ENCODE results near the gene KLHDC3. TPM values are rescaled to one million over a fixed set of nuclear protein-coding genes. Genes with fewer than 3 reads are reported as not detected.

KLHDC3 gene
- total and polyA plus RNA-seq, 2 of the 13 experiments (the other 11 are each of a cell fraction or from before 2014, with no cell fraction given) = 78.3 to 91.5 TPM

DNA sequence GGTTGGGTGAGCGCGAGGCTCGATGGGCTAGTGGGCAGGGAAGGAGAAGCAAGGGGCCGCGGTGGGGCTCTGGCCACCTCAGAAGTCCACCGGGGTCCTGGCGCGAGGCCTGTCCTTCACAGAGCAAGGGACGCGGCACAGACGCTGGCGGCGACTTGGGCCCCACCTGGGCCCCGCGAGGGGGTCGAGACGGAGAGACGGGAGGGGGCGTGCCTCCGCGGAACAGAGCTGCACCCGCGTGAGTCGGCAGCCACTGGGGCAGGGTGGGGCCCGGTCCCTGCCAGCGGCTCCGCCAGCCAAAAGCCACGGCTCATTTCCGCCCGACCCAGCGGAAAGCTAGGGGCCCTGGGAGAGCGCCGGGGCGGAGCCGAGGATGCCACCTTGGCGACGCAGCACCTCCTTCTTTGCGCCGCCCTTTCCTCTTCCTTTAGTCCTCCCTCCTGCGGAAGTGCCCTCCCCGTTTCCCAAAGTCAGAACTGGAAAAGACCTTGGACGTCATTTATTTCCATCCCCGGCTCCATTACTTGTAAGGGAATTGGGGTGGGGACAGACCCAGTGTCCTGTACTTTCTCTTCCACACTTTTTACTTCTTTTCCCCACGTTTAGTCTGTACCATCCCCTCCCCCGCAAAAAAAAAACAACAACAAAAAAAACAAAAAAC lies 39.6 kb downstream of the KLHDC3 start, which contains the start of gene CUL7 (continued):
- TF ChIP-seq, protein P1, sequence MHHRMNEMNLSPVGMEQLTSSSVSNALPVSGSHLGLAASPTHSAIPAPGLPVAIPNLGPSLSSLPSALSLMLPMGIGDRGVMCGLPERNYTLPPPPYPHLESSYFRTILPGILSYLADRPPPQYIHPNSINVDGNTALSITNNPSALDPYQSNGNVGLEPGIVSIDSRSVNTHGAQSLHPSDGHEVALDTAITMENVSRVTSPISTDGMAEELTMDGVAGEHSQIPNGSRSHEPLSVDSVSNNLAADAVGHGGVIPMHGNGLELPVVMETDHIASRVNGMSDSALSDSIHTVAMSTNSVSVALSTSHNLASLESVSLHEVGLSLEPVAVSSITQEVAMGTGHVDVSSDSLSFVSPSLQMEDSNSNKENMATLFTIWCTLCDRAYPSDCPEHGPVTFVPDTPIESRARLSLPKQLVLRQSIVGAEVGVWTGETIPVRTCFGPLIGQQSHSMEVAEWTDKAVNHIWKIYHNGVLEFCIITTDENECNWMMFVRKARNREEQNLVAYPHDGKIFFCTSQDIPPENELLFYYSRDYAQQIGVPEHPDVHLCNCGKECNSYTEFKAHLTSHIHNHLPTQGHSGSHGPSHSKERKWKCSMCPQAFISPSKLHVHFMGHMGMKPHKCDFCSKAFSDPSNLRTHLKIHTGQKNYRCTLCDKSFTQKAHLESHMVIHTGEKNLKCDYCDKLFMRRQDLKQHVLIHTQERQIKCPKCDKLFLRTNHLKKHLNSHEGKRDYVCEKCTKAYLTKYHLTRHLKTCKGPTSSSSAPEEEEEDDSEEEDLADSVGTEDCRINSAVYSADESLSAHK (CRISPR knock-in tag; IDR thresholded peaks at IDR 0.05; ENCODE audit: borderline replicate concordance) = peak; percentile 84; the same call in 1 of the 2 replicates
- TF ChIP-seq, protein P2, sequence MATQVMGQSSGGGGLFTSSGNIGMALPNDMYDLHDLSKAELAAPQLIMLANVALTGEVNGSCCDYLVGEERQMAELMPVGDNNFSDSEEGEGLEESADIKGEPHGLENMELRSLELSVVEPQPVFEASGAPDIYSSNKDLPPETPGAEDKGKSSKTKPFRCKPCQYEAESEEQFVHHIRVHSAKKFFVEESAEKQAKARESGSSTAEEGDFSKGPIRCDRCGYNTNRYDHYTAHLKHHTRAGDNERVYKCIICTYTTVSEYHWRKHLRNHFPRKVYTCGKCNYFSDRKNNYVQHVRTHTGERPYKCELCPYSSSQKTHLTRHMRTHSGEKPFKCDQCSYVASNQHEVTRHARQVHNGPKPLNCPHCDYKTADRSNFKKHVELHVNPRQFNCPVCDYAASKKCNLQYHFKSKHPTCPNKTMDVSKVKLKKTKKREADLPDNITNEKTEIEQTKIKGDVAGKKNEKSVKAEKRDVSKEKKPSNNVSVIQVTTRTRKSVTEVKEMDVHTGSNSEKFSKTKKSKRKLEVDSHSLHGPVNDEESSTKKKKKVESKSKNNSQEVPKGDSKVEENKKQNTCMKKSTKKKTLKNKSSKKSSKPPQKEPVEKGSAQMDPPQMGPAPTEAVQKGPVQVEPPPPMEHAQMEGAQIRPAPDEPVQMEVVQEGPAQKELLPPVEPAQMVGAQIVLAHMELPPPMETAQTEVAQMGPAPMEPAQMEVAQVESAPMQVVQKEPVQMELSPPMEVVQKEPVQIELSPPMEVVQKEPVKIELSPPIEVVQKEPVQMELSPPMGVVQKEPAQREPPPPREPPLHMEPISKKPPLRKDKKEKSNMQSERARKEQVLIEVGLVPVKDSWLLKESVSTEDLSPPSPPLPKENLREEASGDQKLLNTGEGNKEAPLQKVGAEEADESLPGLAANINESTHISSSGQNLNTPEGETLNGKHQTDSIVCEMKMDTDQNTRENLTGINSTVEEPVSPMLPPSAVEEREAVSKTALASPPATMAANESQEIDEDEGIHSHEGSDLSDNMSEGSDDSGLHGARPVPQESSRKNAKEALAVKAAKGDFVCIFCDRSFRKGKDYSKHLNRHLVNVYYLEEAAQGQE (IDR thresholded peaks at IDR 0.05; ENCODE audit: borderline replicate concordance in 1 of 2, low read depth in 1 of 2, low read length in 2 of 2) = peak in 1 of 2 experiments; percentile 63; a peak in 1 of 4 replicates
- TF ChIP-seq ZNF772 (CRISPR knock-in tag; IDR thresholded peaks at IDR 0.05) = peak; percentile 66; the same call in 1 of the 2 replicates
- peak; percentile 95 for TF ChIP-seq ZC3H13 (CRISPR knock-in tag; IDR thresholded peaks at IDR 0.05)
- TF ChIP-seq ZNF615 (CRISPR knock-in tag; IDR thresholded peaks at IDR 0.05; ENCODE audit: borderline replicate concordance) = peak; percentile 79
- peak; percentile 56; the same call in 1 of the 2 replicates for TF ChIP-seq ZNF792 (CRISPR knock-in tag; IDR thresholded peaks at IDR 0.05)
- peak; percentile 97 for TF ChIP-seq HDAC1 (CRISPR knock-in tag; IDR thresholded peaks at IDR 0.05)
- TF ChIP-seq, protein P3, sequence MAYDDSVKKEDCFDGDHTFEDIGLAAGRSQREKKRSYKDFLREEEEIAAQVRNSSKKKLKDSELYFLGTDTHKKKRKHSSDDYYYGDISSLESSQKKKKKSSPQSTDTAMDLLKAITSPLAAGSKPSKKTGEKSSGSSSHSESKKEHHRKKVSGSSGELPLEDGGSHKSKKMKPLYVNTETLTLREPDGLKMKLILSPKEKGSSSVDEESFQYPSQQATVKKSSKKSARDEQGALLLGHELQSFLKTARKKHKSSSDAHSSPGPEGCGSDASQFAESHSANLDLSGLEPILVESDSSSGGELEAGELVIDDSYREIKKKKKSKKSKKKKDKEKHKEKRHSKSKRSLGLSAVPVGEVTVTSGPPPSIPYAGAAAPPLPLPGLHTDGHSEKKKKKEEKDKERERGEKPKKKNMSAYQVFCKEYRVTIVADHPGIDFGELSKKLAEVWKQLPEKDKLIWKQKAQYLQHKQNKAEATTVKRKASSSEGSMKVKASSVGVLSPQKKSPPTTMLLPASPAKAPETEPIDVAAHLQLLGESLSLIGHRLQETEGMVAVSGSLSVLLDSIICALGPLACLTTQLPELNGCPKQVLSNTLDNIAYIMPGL (CRISPR knock-in tag; IDR thresholded peaks at IDR 0.05; ENCODE audit: borderline replicate concordance in 1 of 2, low read depth in 1 of 2) = peak; percentile 92 to 96
- TF ChIP-seq MTF2 (CRISPR knock-in tag; IDR thresholded peaks at IDR 0.05; ENCODE audit: borderline replicate concordance) = 0 out of 2 replicates have a peak, but pooled peaks have one; percentile 73
- TF ChIP-seq, protein P4, sequence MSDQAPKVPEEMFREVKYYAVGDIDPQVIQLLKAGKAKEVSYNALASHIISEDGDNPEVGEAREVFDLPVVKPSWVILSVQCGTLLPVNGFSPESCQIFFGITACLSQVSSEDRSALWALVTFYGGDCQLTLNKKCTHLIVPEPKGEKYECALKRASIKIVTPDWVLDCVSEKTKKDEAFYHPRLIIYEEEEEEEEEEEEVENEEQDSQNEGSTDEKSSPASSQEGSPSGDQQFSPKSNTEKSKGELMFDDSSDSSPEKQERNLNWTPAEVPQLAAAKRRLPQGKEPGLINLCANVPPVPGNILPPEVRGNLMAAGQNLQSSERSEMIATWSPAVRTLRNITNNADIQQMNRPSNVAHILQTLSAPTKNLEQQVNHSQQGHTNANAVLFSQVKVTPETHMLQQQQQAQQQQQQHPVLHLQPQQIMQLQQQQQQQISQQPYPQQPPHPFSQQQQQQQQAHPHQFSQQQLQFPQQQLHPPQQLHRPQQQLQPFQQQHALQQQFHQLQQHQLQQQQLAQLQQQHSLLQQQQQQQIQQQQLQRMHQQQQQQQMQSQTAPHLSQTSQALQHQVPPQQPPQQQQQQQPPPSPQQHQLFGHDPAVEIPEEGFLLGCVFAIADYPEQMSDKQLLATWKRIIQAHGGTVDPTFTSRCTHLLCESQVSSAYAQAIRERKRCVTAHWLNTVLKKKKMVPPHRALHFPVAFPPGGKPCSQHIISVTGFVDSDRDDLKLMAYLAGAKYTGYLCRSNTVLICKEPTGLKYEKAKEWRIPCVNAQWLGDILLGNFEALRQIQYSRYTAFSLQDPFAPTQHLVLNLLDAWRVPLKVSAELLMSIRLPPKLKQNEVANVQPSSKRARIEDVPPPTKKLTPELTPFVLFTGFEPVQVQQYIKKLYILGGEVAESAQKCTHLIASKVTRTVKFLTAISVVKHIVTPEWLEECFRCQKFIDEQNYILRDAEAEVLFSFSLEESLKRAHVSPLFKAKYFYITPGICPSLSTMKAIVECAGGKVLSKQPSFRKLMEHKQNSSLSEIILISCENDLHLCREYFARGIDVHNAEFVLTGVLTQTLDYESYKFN (CRISPR knock-in tag; conservative IDR thresholded peaks at IDR 0.05) = peak; percentile 77
- TF ChIP-seq NPAS2 (CRISPR knock-in tag; IDR thresholded peaks at IDR 0.05; ENCODE audit: borderline replicate concordance) = no peak
- TF ChIP-seq, protein P5, sequence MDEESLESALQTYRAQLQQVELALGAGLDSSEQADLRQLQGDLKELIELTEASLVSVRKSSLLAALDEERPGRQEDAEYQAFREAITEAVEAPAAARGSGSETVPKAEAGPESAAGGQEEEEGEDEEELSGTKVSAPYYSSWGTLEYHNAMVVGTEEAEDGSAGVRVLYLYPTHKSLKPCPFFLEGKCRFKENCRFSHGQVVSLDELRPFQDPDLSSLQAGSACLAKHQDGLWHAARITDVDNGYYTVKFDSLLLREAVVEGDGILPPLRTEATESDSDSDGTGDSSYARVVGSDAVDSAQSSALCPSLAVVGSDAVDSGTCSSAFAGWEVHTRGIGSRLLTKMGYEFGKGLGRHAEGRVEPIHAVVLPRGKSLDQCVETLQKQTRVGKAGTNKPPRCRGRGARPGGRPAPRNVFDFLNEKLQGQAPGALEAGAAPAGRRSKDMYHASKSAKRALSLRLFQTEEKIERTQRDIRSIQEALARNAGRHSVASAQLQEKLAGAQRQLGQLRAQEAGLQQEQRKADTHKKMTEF (CRISPR knock-in tag; IDR thresholded peaks at IDR 0.05) = peak; percentile 99
- TF ChIP-seq THYN1 (CRISPR knock-in tag; IDR thresholded peaks at IDR 0.05; ENCODE audit: borderline replicate concordance, low read depth) = no peak
- no peak for TF ChIP-seq ZNF232 (CRISPR knock-in tag; IDR thresholded peaks at IDR 0.05; ENCODE audit: borderline replicate concordance)
